Mesothelial cell of epicardium (in vitro differentiated cells): ENCODE results near the gene RBM46. TPM values are rescaled to one million over a fixed set of nuclear protein-coding genes. Genes with fewer than 3 reads are reported as not detected.

Experiments
- DNase-seq, 2 experiments: peaks; one replicate each; pipeline ENCODE4 v3.0.0; 2021; ENCODE audit warnings: low spot score in 2 of 2; ENCODE audit not compliant: unreplicated experiment in 2 of 2
- H3K27ac Mint-ChIP-seq: 2 replicates; pipeline ENCODE4 v1.8.0; 2021; ENCODE audit warnings: mixed read lengths
- H3K27me3 Mint-ChIP-seq: 2 replicates; pipeline ENCODE4 v1.8.0; 2021; ENCODE audit warnings: low read depth, mixed read lengths
- H3K36me3 Mint-ChIP-seq: 2 replicates; pipeline ENCODE4 v1.8.0; 2021; ENCODE audit warnings: mixed read lengths
- H3K4me1 Mint-ChIP-seq: 2 replicates; pipeline ENCODE4 v1.8.0; 2021; ENCODE audit warnings: mixed read lengths
- H3K4me3 Mint-ChIP-seq: 2 replicates; pipeline ENCODE4 v1.8.0; 2021; ENCODE audit warnings: mild to moderate bottlenecking, moderate library complexity, mixed read lengths
- H3K9me3 Mint-ChIP-seq: 2 replicates; pipeline ENCODE4 v1.8.0; 2021; ENCODE audit warnings: mixed read lengths
- total RNA-seq: library from RNA; stranded (reverse); gene quantifications from 3 replicates; pipeline ENCODE4 v1.2.1, GENCODE V29; 2021
- TF ChIP-seq, protein P1 (sequence below): fragments of 200-600 bp; sonication (generic); IDR thresholded peaks from one replicate; pipeline ENCODE4 v1.5.0; 2021; ENCODE audit warnings: antibody characterized with exemption; ENCODE audit not compliant: unreplicated experiment

Gene RBM46, protein sequence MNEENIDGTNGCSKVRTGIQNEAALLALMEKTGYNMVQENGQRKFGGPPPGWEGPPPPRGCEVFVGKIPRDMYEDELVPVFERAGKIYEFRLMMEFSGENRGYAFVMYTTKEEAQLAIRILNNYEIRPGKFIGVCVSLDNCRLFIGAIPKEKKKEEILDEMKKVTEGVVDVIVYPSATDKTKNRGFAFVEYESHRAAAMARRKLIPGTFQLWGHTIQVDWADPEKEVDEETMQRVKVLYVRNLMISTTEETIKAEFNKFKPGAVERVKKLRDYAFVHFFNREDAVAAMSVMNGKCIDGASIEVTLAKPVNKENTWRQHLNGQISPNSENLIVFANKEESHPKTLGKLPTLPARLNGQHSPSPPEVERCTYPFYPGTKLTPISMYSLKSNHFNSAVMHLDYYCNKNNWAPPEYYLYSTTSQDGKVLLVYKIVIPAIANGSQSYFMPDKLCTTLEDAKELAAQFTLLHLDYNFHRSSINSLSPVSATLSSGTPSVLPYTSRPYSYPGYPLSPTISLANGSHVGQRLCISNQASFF
- 0.33 to 0.43 TPM (median 0.36 TPM) in 3 replicates for total RNA-seq

DNA sequence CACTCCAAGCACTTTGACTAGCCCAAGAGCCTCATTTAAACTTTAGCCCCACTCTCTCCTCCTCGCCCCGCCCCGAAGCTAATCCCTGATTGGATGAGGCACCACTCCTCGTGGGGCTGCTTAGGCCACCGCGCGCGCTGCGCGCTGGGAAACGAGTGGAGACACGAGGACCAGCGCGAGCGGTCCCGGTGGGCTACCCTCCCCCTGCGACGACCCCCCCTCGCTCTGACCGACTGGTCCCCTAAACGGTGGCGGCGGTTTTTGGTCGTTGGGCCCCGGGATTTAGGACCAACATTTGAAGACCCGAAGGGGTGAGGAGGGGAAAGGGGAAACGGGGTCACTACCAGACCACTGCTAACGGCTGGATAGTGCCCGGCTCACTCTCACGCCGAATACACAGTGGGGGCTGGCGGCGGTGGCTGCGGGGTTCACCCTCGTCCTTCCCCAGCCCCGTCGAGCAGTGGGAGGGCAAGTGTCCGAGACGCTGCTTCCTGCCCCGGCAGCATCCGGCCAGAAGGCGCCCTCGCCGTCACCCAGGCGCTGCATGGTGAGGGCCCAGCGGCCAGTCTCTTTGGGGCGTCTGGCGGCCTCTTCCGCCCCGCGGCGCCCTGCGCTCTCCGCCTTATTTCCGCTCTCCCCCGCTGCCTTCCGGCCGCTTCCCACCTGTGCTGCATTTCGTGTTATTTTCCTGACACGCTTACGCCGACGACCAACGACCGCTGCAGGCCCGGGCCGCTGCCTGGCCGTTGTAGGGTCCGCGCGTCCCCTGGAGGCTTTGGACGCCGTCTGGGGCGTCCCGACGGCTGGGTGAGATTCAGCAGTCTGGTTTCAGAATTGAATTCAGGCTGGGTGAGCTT is at the start of gene RBM46:
RBM46 (plus strand) TSS at position 147 of the 857 bp plus-strand sequence. CDS start 15,481 bp downstream, outside the sequence.
- TF ChIP-seq, protein P1, sequence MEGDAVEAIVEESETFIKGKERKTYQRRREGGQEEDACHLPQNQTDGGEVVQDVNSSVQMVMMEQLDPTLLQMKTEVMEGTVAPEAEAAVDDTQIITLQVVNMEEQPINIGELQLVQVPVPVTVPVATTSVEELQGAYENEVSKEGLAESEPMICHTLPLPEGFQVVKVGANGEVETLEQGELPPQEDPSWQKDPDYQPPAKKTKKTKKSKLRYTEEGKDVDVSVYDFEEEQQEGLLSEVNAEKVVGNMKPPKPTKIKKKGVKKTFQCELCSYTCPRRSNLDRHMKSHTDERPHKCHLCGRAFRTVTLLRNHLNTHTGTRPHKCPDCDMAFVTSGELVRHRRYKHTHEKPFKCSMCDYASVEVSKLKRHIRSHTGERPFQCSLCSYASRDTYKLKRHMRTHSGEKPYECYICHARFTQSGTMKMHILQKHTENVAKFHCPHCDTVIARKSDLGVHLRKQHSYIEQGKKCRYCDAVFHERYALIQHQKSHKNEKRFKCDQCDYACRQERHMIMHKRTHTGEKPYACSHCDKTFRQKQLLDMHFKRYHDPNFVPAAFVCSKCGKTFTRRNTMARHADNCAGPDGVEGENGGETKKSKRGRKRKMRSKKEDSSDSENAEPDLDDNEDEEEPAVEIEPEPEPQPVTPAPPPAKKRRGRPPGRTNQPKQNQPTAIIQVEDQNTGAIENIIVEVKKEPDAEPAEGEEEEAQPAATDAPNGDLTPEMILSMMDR: no peak
- peaks cover 13% of the 10 kb centered on the region for H3K27me3 Mint-ChIP-seq
- H3K9me3 Mint-ChIP-seq: peaks cover 2% of the 10 kb centered on the region
- no peaks in the 10 kb centered on the region for H3K36me3 Mint-ChIP-seq
- no peak for DNase-seq
- no peak within 1 kb of the TSS for H3K4me3 Mint-ChIP-seq
- H3K4me1 Mint-ChIP-seq: no peaks in the 10 kb centered on the region
- H3K27ac Mint-ChIP-seq: no peak within 1 kb of the TSS

- Mint-ChIP-seq H3K4me3 (no peak overlapping the region), H3K27ac (no peak overlapping the region), H3K36me3 (no peaks in the 10 kb centered on the region), H3K4me1 (peaks cover 3% of the 10 kb centered on the region), H3K9me3 (no peaks in the 10 kb centered on the region), H3K27me3 (peaks cover 27% of the 10 kb centered on the region)
- TF ChIP-seq, protein P1: no peak
- no peak for DNase-seq
Observed at GRCh38 chr4:154731756-154732155, 49.3 kb upstream of the RBM46 start.

GRCh38 chr4:154732669-154733068 is 48.4 kb upstream of the RBM46 start:
- H3K36me3 Mint-ChIP-seq: no peaks in the 10 kb centered on the region
- no peak overlapping the region for H3K27ac Mint-ChIP-seq

GRCh38 chr4:154736770-154737169 is 44.3 kb upstream of the RBM46 start:
- TF ChIP-seq, protein P1: no peak

More at GRCh38 chr4:154732669-154733068, 48.4 kb upstream of the RBM46 start:
- no peaks in the 10 kb centered on the region for H3K9me3 Mint-ChIP-seq
- H3K27me3 Mint-ChIP-seq: peaks cover 29% of the 10 kb centered on the region
- peaks cover 2% of the 10 kb centered on the region for H3K4me1 Mint-ChIP-seq
- TF ChIP-seq, protein P1: no peak
- H3K4me3 Mint-ChIP-seq: no peak overlapping the region
- no peak for DNase-seq

DNA sequence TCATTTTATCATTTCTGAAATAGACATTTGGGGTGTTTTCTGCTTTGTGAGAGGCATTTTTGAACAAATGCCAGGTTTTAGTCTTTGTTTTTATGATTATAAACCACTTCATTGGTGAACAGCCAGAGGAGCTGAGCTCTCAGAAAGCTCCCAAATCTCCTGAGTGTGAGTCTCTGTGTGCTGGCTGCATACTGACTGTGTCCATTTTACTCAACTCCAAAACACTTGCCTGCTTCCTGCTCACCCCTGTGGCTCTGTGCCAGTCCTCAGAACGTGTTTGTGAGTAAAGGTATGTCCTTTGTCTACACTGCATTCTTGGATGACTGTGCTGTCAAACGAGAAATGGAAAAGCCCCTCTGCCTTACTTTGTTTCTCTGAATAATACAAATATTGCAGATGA is 42.6 kb upstream of the RBM46 start:
- Mint-ChIP-seq H3K27me3 (peaks cover 60% of the 10 kb centered on the region), H3K36me3 (no peaks in the 10 kb centered on the region), H3K9me3 (no peaks in the 10 kb centered on the region), H3K4me3 (no peak overlapping the region), H3K4me1 (peaks cover 25% of the 10 kb centered on the region), H3K27ac (no peak overlapping the region)
- TF ChIP-seq, protein P1: no peak
- no peak for DNase-seq

More at GRCh38 chr4:154736770-154737169, 44.3 kb upstream of the RBM46 start:
- no peak overlapping the region for H3K27ac Mint-ChIP-seq
- no peak overlapping the region for H3K4me3 Mint-ChIP-seq
- H3K36me3 Mint-ChIP-seq: no peaks in the 10 kb centered on the region
- peaks cover 15% of the 10 kb centered on the region for H3K4me1 Mint-ChIP-seq
- H3K9me3 Mint-ChIP-seq: no peaks in the 10 kb centered on the region
- peaks cover 53% of the 10 kb centered on the region for H3K27me3 Mint-ChIP-seq
- no peak for DNase-seq
